GM19099 (cell line): ENCODE data around the gene NFX1.

ENCODE experiments used
- POLR2A ChIP-seq: IDR thresholded peaks from 3 replicates; pipeline ENCODE4 v1.6.1; 2011; ENCODE audit warnings: low read depth; ENCODE audit not compliant: insufficient read length; ENCODE audit errors: extremely low read depth

NFX1 gene

DNA sequence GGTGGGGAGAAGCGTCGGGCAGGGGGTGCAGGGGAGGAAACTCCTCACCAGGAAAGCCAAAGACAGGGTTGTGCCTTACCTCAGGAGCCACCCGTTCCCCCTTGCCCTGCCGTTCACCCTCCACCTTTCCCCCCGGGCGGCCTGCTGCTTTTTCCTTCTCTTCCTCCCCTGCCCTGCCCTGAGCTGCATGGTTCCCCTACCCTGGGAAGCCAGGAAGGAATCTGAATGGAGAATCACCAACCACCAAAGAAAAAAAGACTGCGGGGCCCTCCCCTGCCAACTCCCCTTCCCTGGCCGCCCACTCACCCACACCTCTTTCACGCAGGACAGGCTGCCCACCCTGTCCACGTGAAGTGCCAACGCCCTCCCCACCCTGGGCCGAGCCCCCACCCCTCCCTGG is 820 bp upstream of the NFX1 start:
- no peak for TF ChIP-seq POLR2A

DNA sequence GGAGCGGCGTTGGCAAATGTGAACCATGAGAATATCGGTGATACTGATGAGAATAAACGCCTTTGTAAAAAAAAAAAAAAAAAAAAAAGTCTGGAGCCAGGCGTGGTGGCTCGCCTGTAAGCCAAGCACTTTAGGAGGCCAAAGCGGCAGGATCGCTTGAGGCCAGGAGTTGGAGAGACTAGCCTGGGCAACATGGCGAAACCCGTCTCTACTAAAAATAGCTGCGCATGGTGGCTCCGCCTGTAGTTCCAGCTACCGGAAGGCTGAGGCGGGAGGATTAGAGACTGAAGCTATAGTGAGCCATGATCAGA is 425 bp upstream of the NFX1 start:
- TF ChIP-seq POLR2A = no peak

DNA sequence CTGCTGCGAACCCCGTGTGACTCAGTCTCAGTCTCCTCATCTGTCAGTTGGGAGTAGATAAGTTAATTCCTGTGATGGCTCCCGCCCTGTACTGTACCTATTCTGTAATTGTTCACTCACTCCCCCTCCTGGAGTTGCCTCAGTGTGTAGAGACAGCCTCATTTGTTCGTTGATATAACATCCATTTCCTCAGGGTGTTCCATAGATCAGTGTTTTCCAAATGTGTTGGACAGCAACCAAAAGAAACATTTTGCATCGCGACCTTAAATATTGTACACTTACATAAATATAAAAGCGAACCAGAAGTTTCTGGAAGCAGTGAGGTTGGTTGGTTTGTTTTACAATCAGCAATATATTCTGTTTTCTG is 698 bp downstream of the NFX1 start:
- TF ChIP-seq POLR2A = no peak

DNA sequence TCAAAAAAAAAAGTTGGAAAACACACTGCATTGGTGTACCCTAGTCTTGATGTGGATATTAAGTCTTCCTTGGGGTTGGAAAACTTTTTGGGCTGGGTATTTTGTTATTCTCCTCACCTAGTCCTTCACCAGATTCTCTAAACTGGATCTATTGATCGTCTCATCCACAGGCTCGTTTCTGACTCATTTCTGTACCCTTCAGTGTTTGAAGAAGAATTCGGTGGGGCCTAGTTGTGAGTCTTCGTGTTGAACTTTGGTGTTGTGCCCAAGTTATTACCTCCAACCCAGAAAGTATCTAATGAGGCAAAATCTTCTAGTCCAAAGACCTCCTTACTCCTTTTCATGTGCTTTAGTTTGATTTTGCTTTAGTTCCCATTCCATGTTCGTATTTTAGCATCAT is 1.6 kb downstream of the NFX1 start:
- TF ChIP-seq POLR2A = no peak

DNA sequence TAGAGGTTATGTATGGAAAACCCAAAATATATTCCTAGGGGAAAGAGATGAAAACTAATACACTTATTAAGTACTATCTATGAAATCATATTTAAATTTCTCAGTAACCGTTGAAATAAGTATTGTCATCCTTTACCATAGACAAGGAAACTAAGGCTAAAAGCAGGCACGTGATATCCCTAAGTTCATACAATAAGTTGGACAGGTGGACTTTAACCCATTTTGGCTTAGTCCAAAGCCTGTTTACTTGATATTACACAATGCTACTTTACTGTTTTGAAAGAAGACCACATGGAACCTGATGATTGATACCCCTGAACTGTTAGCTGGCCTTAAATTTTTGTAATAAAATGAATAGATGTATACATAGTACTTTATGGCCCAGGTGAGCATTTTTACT is 3.5 kb downstream of the NFX1 start:
- TF ChIP-seq POLR2A = no peak

DNA sequence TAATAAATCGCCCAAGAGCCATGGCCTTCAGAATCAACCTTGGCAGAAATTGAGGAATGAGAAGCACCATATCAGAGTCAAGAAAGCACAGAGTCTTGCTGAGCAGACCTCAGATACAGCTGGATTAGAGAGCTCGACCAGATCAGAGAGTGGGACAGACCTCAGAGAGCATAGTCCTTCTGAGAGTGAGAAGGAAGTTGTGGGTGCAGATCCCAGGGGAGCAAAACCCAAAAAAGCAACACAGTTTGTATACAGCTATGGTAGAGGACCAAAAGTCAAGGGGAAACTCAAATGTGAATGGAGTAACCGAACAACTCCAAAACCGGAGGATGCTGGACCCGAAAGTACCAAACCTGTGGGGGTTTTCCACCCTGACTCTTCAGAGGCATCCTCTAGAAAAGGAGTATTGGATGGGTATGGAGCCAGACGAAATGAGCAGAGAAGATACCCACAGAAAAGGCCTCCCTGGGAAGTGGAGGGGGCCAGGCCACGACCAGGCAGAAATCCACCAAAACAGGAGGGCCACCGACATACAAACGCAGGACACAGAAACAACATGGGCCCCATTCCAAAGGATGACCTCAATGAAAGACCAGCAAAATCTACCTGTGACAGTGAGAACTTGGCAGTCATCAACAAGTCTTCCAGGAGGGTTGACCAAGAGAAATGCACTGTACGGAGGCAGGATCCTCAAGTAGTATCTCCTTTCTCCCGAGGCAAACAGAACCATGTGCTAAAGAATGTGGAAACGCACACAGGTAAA is 4.5 kb downstream of the NFX1 start:
- TF ChIP-seq POLR2A = no peak

DNA sequence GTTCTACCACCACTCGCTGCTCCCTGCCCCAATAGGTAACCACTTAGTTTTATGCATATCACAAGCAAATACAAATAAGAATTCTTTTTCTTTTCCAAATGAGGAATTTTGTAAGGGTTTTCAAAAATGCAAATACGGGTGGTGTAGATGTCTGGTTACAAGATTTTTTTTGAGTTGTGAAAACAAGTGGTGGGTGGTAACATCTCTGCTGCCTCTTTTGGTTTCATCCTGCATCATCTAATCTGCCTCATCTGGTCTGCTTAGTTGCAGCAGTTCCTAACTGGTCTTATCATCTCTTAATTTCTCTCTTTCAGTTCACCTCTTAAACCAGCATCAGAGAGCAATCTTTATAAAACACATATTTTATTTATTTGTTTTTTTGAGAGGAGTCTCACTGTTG is 5.3 kb downstream of the NFX1 start:
- TF ChIP-seq POLR2A = no peak

DNA sequence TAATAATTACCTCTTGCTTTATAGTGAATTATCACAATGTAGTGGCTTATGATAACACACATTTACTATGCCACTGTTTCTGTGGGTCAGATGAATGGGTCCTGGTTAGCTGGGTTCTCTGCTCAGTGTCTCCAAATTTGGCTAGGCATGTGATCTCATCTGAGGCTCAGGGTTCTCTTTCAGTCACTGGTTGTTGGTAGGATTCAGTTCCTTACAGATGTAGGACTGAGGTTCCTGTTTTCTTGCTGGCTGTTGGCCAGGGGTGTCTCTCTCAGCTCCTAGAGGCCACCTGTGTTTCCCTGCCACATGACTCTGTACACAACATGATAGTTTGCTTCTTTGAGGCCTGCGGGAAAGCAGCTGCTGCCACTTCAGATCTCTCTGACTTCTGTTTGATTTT is 7.1 kb downstream of the NFX1 start:
- TF ChIP-seq POLR2A = no peak

DNA sequence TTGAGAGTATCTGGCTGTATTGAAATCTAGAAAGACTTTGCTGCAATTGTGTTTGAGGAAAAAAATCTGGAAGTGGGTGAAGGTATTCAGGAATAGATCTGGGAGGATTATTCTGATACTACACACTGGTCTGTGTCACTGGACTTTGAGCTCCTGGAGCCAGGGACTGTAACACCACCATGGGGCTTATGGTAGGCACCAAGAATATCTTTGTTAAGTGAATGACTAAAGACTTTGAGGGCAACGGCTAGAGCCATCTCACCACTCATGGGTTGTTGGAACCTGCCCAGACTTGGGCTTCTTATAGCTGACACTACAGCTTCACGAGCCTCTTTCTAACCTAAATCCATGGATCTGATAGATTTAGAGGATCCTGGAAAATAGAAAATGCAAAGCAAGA is 10.2 kb downstream of the NFX1 start:
- TF ChIP-seq POLR2A = no peak

DNA sequence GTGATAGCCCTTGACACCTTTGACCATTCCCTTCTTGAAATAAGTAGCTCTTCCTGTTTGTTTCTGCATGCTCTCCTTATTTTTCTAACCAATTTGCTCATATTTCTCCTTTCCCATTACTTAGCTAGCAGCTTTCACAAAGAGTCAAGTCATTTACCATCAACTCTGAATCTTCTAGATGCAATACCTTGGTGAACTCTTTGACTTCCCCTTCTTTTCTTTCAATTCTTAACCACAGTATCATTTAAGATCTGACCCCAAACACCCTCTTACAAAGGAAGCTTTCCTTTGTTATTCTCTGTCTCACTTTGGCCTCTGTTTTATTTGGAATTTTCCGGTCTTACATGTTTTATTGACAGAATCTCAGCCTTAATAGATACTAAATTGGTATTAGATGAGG is 14.0 kb downstream of the NFX1 start:
- TF ChIP-seq POLR2A = no peak

DNA sequence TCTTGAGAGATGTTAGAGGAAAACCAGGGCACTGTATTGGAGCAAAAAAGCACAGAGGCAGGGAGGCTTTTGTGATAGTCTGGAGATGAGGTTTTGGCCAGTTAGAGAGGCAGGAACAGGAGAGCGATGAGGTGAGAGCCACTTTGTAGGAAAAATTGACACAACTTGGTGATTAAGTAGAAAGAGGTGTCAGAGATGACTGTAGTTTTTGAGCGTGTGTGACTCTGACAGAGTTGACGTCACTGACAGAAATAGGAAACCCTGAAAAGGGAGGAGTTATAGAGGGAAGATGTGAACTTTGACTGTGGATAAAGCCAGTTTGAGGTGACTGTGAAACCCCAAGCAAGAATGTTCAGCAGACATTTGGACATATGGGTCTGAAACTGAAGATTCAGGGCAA is 15.7 kb downstream of the NFX1 start:
- no peak for TF ChIP-seq POLR2A

DNA sequence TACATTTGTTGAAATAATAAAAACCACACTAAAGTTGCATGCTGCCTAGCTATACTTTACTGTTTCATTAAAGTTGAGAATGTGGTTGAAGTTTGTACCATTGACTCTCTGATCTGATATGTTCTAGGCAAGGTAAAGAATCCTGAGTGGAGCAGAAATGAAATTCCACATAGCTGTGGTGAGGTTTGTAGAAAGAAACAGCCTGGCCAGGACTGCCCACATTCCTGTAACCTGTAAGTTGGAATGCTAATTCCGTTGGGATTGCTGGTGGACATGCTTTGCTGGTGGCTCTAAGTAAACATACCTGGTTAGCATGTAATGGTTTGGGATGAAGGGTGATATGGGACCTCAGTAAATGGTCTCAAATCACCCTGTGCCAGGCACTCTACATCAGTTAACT is 16.8 kb downstream of the NFX1 start:
- no peak for TF ChIP-seq POLR2A

DNA sequence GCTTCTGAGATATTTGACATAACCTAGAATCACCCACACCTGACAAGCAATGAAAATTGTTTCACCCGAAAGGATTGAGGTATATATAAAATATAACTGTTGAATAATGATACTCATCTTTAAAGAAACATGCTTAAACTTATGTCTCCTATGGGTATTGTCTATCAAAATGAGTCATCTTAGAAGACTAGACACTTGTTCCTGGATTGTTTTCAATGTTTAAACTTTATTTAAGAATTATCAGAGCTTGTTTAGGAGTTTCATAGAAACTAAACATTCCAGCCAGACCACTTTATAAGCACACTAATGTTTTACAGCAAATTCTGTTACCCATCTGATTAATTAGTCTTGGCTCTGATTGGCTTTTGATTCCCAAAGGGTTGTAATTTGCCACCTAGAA is 19.6 kb downstream of the NFX1 start:
- no peak for TF ChIP-seq POLR2A

DNA sequence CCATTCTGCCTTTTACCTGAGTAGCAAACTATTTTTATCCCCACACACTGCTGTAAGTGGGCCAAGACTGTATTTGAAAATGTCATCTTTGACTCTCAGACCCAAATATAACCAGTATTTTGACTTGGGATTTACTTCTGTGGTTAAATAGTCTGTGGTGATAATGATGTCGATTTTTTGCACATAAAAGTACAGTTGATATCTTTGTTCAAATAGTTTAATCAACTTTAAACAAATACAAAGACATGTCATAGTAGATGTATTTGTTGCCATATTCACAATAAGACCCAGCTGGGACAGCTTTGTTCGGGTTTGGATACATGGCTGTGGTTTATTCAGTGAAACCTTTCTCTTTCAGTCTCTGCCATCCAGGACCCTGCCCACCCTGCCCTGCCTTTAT is 20.4 kb downstream of the NFX1 start:
- no peak for TF ChIP-seq POLR2A

DNA sequence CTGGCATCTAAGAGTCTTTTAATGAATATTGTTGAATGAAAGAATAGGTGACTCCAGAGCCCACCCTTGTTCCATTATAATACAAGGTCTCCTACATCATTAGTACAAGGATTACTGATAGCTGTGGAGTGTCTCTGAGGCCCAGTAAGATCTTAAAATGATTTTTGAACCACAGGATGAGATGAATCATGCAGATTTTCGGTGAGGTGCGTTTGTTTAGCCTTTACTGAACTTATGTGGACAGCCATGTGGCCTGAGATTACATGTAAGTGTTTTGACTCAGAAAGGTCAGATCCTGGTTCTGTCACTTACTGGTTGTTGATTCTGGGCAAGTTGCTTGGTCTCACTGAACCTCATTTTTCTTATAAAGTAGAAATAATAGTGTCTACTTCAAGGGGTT is 21.6 kb downstream of the NFX1 start:
- TF ChIP-seq POLR2A = no peak

DNA sequence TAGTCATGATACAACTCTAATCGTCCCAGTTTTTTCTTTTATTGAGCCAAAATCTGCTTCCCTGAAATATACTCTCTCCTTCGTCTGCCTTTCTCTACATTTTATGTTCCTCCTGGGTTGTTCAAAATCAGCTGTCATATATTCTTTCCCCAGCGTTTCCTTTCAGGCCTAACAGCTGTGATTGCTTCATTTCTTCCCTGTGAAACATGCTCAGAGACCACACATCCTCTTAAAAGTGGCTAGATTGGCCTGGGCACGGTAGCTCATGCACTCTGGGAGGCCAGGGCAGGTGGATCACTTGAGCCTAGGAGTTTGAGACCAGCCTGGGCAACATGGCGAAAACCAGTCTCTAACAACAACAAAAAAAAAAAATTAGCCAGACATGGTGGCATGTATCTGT is 25.1 kb downstream of the NFX1 start:
- TF ChIP-seq POLR2A = no peak

DNA sequence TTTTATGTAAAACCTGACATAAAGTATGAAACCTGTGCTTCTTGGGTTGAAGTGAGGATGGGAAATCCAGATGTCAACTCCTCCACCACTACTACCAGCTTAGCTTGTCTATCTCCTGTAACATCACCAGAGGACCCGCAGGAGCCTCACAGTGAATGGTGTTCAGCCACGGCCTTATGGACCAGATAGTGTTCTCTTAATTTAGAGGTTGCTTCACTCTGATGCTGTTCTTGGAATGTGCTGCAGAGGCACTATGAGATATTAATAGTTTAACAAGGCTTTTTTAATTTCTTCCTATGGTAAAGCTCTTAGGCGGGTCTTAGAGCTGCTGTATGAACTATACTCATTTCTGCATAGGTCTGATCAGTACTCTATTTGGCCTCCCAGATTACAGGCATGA is 27.9 kb downstream of the NFX1 start:
- no peak for TF ChIP-seq POLR2A

DNA sequence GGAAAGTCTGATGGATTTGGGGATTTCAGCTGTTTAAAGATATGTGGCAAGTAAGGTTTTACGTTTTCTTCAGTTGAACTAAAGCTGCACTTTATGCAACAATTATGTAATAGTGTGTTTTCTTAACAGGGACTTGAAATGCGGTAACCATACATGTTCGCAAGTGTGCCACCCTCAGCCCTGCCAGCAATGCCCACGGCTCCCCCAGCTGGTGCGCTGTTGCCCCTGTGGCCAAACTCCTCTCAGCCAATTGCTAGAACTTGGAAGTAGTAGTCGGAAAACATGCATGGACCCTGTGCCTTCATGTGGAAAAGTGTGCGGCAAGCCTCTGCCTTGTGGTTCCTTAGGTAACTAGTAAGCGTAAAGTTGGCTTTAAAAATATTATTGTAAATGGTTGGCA is 28.5 kb downstream of the NFX1 start:
- TF ChIP-seq POLR2A = no peak

DNA sequence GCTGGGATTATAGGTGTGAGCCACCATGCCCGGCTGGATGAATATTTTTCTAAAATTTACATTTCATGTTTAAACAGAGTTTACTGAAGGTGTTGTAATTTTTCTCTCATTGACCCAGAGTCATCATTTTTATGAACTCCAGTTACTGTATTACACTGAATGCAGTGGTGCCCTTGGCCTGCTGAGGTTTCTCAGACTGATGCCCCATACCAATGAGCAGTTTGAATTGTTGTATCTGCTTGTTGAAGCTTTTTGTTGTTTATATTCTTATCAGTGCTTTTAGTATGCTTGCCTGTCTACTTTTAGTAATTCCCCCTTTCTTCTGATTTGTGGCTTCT is 29.9 kb downstream of the NFX1 start:
- TF ChIP-seq POLR2A = no peak
